HepG2 (cell line): ENCODE measurements around the gene PKD2L2. TPM values are rescaled to one million over a fixed set of nuclear protein-coding genes. Genes with fewer than 3 reads are reported as not detected.

Source experiments
- ATAC-seq: fragments of 200-7000 bp; cut with Tn5 transposase; 3 replicates; pipeline ENCODE4 v1.9.1; 2020; ENCODE audit warnings: mild to moderate bottlenecking, moderate library complexity
- BruUV-seq: library from RNA; stranded (reverse); fragments of 400-500 nt; replicated peaks from 2 replicates; lab custom pipeline; 2021; lab: Mats Ljungman, UMichigan
- CTCF ChIA-PET: fragments of 300-600 bp; formaldehyde crosslinking; extraction: SDS; loops from one replicate; lab custom pipeline; 2021; ENCODE audit warnings: low total read pairs, inconsistent platforms, low intra/inter-chr PET ratio; lab: Yijun Ruan, JAX
- POLR2A ChIA-PET: fragments of 350-600 bp; sonication (Branson Sonifier 250); formaldehyde crosslinking; loops from one replicate; lab custom pipeline; 2020; ENCODE audit warnings: antibody characterized with exemption, inconsistent platforms; lab: Yijun Ruan, JAX
- DNase-seq: peaks from one replicate; pipeline ENCODE4 v3.0.0-alpha.2; 2015; ENCODE audit warnings: low spot score
- FAIRE-seq: peaks from 3 replicates; lab custom pipeline; 2011; peaks lifted over from hg19 to GRCh38; lab: Jason Lieb, UNC
- H2AFZ ChIP-seq: one replicate; pipeline ENCODE4 v1.6.1; 2011; ENCODE audit warnings: low read length, inconsistent platforms
- H3K27ac ChIP-seq: fragments of 300-600 bp; 3 replicates; pipeline ENCODE4 v1.8.0; 2011; ENCODE audit warnings: mixed run types, mild to moderate bottlenecking, mixed read lengths, low read length, inconsistent platforms; ENCODE audit not compliant: insufficient read depth; ENCODE audit errors: extremely low read length
- H3K27me3 ChIP-seq, 2 experiments: fragments of 200-600 bp in 1 of 2; 2 replicates in 1 of 2; 3 replicates in 1 of 2; pipeline versions ENCODE4 v1.6.0 to v1.8.0; 2011; ENCODE audit warnings: low read length in 2 of 2, mild to moderate bottlenecking in 2 of 2, moderate library complexity in 2 of 2, inconsistent platforms in 1 of 2; ENCODE audit not compliant: insufficient read depth in 2 of 2, control insufficient read depth in 1 of 2
- H3K36me3 ChIP-seq, 2 experiments: fragments of 200-600 bp in 1 of 2; replicated peaks in 1 of 2; 2 replicates in 1 of 2; 3 replicates in 1 of 2; pipeline versions ENCODE4 v1.5.1 to v1.8.0; 2011; ENCODE audit warnings: low read length in 2 of 2, inconsistent platforms in 1 of 2; ENCODE audit not compliant: insufficient read depth in 2 of 2, control insufficient read depth in 1 of 2
- H3K4me1 ChIP-seq: 2 replicates; pipeline ENCODE4 v1.5.1; 2012; ENCODE audit warnings: low read length, inconsistent platforms; ENCODE audit not compliant: insufficient read depth
- H3K4me2 ChIP-seq: 2 replicates; pipeline ENCODE4 v1.6.0; 2011; ENCODE audit warnings: low read depth, low read length, inconsistent platforms
- H3K4me3 ChIP-seq, 3 experiments: fragments of 200-600 bp in 1 of 3; sonication (generic), shearing (Covaris generic) in 1 of 3; replicated peaks in 1 of 3; 2 replicates each; pipeline ENCODE4 v1.5.1; 2011 to 2016; ENCODE audit warnings: low read length in 3 of 3, inconsistent platforms in 2 of 3, low read depth in 2 of 3, mild to moderate bottlenecking in 2 of 3, control low read depth in 1 of 3, mixed read lengths in 1 of 3; ENCODE audit not compliant: insufficient read depth in 1 of 3
- H3K79me2 ChIP-seq: one replicate; pipeline ENCODE4 v1.6.1; 2011; ENCODE audit warnings: low read length, inconsistent platforms; ENCODE audit not compliant: insufficient read depth
- H3K9ac ChIP-seq: 2 replicates; pipeline ENCODE4 v1.6.0; 2011; ENCODE audit warnings: mild to moderate bottlenecking, low read depth, low read length, inconsistent platforms; ENCODE audit not compliant: insufficient read depth
- H3K9me3 ChIP-seq: 2 replicates; pipeline ENCODE4 v1.5.1; 2012; ENCODE audit warnings: mild to moderate bottlenecking, low read length
- H4K20me1 ChIP-seq: 2 replicates; pipeline ENCODE4 v1.6.0; 2011; ENCODE audit warnings: inconsistent platforms, mild to moderate bottlenecking, low read length, moderate library complexity; ENCODE audit not compliant: insufficient read depth
- HCFC1 ChIP-seq: fragments of 150-350 bp; IDR thresholded peaks from 2 replicates; pipeline ENCODE4 v1.6.1; 2014; ENCODE audit warnings: low read depth, low read length
- KAT2B ChIP-seq: fragments of 150-350 bp; IDR thresholded peaks from 2 replicates; pipeline ENCODE4 v1.6.1; 2014; ENCODE audit warnings: low read depth, low read length, borderline replicate concordance
- NFYC ChIP-seq: IDR thresholded peaks from 2 replicates; pipeline ENCODE4 v1.6.1; 2016; ENCODE audit warnings: missing genetic modification reagents, missing compliant biosample characterization
- NR1H2 ChIP-seq: sonication (generic); formaldehyde crosslinking; IDR thresholded peaks from 2 replicates; pipeline ENCODE4 v1.8.1; 2022; ENCODE audit warnings: low read depth, missing genetic modification reagents, borderline replicate concordance
- RARA ChIP-seq: IDR thresholded peaks from 2 replicates; pipeline ENCODE4 v1.6.1; 2016; ENCODE audit warnings: missing genetic modification reagents, missing compliant biosample characterization
- SMAD3 ChIP-seq: sonication (generic); formaldehyde crosslinking; IDR thresholded peaks from 2 replicates; pipeline ENCODE4 v1.4.0; 2020; ENCODE audit warnings: missing genetic modification reagents
- ZKSCAN5 ChIP-seq: sonication (generic); formaldehyde crosslinking; IDR thresholded peaks from 2 replicates; pipeline ENCODE4 v1.5.1; 2020; ENCODE audit warnings: mild to moderate bottlenecking, missing genetic modification reagents
- ZNF782 ChIP-seq: sonication (generic); formaldehyde crosslinking; IDR thresholded peaks from 2 replicates; pipeline ENCODE4 v1.4.0; 2020; ENCODE audit warnings: missing genetic modification reagents, mild to moderate bottlenecking, borderline replicate concordance
- ZSCAN22 ChIP-seq: sonication (generic); formaldehyde crosslinking; IDR thresholded peaks from 2 replicates; pipeline ENCODE4 v1.4.0; 2020; ENCODE audit warnings: mild to moderate bottlenecking, missing genetic modification reagents
- WGBS: methylation state at CpG from one replicate; pipeline ENCODE4 v1.1.6; 2017; ENCODE audit warnings: low lambda C conversion rate; 5-methylcytosine and 5-hydroxymethylcytosine counted together
- in situ Hi-C: cut with HindIII; loops from 2 replicates; pipeline ENCODE4 v1.10.0; 2017; ENCODE audit warnings: low pct_unique_long_range_greater_than_20kb; ENCODE audit not compliant: extremely low pct_ligation_motif_present
- intact Hi-C: fragments of 100-400 bp; cut with micrococcal nuclease; formaldehyde crosslinking; loops from one replicate; pipeline ENCODE4 v1.10.0; 2022; ENCODE audit not compliant: unreplicated experiment
- polyA plus RNA-seq, 8 experiments: library from polyadenylated mRNA; depleted of rRNA in 3 of 8; stranded (reverse) in 7 of 8; unstranded in 1 of 8; fragments of >200 nt; fragmentation: Illumina TruSeq in 4 of 8; extraction: Trizol in 4 of 8; gene quantifications; 2 replicates each; pipeline versions ENCODE4 v1.2.1 to v1.2.3, GENCODE V29; 2011 to 2016; ENCODE audit warnings: low read depth in 4 of 8, missing spikeins in 1 of 8, mixed read lengths in 1 of 8; ENCODE audit not compliant: insufficient read depth in 1 of 8
- total RNA-seq, 5 experiments: library from RNA; depleted of rRNA; stranded (reverse); fragments of >200 nt; fragmentation: Illumina TruSeq; extraction: Trizol; gene quantifications; 2 replicates each; pipeline ENCODE4 v1.2.3, GENCODE V29; 2016; ENCODE audit warnings: low read depth in 1 of 5
- TF ChIP-seq, protein P1 (sequence below), 2 experiments: IDR thresholded peaks; 2 replicates each; pipeline ENCODE4 v1.6.1; 2011 to 2012; ENCODE audit warnings: low read length in 2 of 2, borderline replicate concordance in 1 of 2, low read depth in 1 of 2, mild to moderate bottlenecking in 1 of 2, moderate library complexity in 1 of 2
- TF ChIP-seq, protein P2 (sequence below): sonication (generic); formaldehyde crosslinking; IDR thresholded peaks from 2 replicates; pipeline ENCODE4 v1.8.0; 2022; ENCODE audit warnings: mild to moderate bottlenecking, missing genetic modification reagents

The PKD2L2 gene
- total and polyA plus RNA-seq, 2 of the 13 experiments (the other 11 are each of a cell fraction or from before 2014, with no cell fraction given), result not detected

DNA sequence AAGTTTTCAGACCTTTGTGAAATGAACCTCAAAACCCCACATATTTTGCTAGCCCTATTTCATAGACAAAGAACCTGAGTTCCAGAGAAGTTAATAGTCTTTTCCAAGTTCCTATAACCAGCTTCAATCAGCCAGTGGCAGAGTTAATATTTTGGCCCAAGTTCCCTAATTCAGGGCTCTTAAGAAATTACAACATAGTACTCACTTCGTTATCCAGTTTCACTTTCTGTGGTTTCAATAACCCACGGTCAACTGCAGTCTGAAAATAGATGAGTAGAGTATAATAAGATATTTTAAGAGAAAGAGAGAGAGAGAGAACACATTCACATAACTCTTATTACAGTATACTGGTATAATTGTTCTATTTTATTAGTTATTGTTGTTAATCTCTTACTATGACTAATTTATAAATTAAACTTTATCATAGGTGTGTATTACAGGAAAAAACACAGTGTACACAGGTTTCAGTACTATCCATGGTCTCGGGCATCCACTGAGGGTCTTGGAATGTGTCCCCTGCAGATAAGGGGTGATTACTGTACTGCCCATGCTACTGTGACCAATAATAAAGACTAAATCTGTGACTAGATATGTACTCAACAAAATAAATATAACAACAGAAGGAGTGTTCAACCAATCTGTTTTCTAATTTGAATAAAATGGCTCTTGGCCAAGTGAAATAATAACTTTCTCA, 30.9 kb upstream of the PKD2L2 start (continued):
- TF ChIP-seq ZNF782 (CRISPR knock-in tag), result no peak

DNA sequence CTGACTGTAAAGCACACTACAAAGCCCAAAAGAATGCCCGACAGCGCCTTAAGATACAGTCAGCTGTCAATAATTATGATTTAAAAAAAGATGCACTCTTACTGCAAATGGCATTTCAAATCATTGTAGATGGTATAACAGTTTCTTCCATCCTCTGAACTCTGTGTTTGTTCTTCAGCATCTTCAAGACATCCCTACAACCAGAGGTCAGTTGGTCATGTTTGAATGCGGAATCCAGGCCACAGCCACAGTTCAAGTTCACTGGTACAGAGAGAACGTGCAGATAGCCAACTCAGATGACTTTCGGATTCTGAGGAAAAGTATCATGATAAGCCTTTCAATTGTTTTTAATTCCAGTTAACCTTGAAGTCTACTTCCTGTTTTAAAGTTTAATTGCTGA, 30.3 kb upstream of the PKD2L2 start:
- Histone ChIP-seq H2AFZ (no peak overlapping the region), H4K20me1 (no peaks in the 10 kb centered on the region), H3K9ac (no peak overlapping the region), H3K4me2 (no peak overlapping the region), H3K4me3 (no peak overlapping the region), H3K27me3 (no peaks in the 10 kb centered on the region), H3K36me3 (no peaks in the 10 kb centered on the region), H3K9me3 (no peaks in the 10 kb centered on the region), H3K27ac (no peak overlapping the region), H3K4me1 (no peaks in the 10 kb centered on the region), H3K79me2 (no peaks in the 10 kb centered on the region)
- in situ Hi-C loops, result no loop called here
- DNase-seq, result no peak
- CTCF ChIA-PET, result no interaction called here
- TF ChIP-seq RARA (CRISPR knock-in tag) (no peak), HCFC1 (no peak), ZKSCAN5 (CRISPR knock-in tag) (no peak), ZSCAN22 (no peak), NFYC (CRISPR knock-in tag) (no peak), KAT2B (no peak), NR1H2 (CRISPR knock-in tag) (no peak), SMAD3 (no peak)
- TF ChIP-seq, protein P1, sequence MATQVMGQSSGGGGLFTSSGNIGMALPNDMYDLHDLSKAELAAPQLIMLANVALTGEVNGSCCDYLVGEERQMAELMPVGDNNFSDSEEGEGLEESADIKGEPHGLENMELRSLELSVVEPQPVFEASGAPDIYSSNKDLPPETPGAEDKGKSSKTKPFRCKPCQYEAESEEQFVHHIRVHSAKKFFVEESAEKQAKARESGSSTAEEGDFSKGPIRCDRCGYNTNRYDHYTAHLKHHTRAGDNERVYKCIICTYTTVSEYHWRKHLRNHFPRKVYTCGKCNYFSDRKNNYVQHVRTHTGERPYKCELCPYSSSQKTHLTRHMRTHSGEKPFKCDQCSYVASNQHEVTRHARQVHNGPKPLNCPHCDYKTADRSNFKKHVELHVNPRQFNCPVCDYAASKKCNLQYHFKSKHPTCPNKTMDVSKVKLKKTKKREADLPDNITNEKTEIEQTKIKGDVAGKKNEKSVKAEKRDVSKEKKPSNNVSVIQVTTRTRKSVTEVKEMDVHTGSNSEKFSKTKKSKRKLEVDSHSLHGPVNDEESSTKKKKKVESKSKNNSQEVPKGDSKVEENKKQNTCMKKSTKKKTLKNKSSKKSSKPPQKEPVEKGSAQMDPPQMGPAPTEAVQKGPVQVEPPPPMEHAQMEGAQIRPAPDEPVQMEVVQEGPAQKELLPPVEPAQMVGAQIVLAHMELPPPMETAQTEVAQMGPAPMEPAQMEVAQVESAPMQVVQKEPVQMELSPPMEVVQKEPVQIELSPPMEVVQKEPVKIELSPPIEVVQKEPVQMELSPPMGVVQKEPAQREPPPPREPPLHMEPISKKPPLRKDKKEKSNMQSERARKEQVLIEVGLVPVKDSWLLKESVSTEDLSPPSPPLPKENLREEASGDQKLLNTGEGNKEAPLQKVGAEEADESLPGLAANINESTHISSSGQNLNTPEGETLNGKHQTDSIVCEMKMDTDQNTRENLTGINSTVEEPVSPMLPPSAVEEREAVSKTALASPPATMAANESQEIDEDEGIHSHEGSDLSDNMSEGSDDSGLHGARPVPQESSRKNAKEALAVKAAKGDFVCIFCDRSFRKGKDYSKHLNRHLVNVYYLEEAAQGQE (IDR thresholded peaks at IDR 0.05; ENCODE audit: borderline replicate concordance in 1 of 2, low read depth in 1 of 2, low read length in 2 of 2), result no peak
- TF ChIP-seq, protein P2, sequence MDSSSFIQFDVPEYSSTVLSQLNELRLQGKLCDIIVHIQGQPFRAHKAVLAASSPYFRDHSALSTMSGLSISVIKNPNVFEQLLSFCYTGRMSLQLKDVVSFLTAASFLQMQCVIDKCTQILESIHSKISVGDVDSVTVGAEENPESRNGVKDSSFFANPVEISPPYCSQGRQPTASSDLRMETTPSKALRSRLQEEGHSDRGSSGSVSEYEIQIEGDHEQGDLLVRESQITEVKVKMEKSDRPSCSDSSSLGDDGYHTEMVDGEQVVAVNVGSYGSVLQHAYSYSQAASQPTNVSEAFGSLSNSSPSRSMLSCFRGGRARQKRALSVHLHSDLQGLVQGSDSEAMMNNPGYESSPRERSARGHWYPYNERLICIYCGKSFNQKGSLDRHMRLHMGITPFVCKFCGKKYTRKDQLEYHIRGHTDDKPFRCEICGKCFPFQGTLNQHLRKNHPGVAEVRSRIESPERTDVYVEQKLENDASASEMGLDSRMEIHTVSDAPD (CRISPR knock-in tag), result no peak
- intact Hi-C loops, result no loop called here
- no peak for ATAC-seq
- FAIRE-seq, result no peak
- 58% methylated on average over 5 of the region's 5 CpGs for WGBS
- POLR2A ChIA-PET, result no interaction called here
- BruUV-seq, result no TSS peak
